H1 (cell line): ENCODE data around the gene NRXN3. TPM values are rescaled to one million over a fixed set of nuclear protein-coding genes. Genes with fewer than 3 reads are reported as not detected.

Source experiments
- CTCF ChIA-PET: fragments of 300-600 bp; sonication (Branson Sonifier 250); formaldehyde crosslinking; loops from one replicate; lab custom pipeline; 2021; ENCODE audit not compliant: partially characterized antibody; lab: Charles Lee
- POLR2A ChIA-PET: fragments of 300-600 bp; sonication (Branson Sonifier 250); formaldehyde crosslinking; loops from one replicate; lab custom pipeline; 2021; ENCODE audit warnings: inconsistent platforms; ENCODE audit not compliant: partially characterized antibody; lab: Charles Lee
- DNase-seq, 2 experiments: peaks; one replicate each; pipeline versions ENCODE4 v3.0.0 to v3.0.0-alpha.2; 2010 to 2022; ENCODE audit warnings: low spot score in 2 of 2, low read depth in 1 of 2, mixed read lengths in 1 of 2
- FAIRE-seq: peaks from 2 replicates; lab custom pipeline; 2011; peaks lifted over from hg19 to GRCh38; lab: Jason Lieb, UNC
- H2AFZ ChIP-seq: 2 replicates; pipeline ENCODE4 v1.8.1; 2012; ENCODE audit warnings: low read length, inconsistent platforms
- H2AK5ac ChIP-seq: 2 replicates; pipeline ENCODE4 v1.6.1; 2013; ENCODE audit warnings: low read depth, low read length
- H2BK120ac ChIP-seq: replicated peaks from 2 replicates; pipeline ENCODE3; 2013; ENCODE audit warnings: low read depth, low read length, inconsistent platforms
- H2BK12ac ChIP-seq: 2 replicates; pipeline ENCODE4 v1.6.1; 2013; ENCODE audit warnings: low read depth, low read length
- H2BK15ac ChIP-seq: 2 replicates; pipeline ENCODE4 v1.6.1; 2013; ENCODE audit warnings: low read length
- H2BK20ac ChIP-seq: 2 replicates; pipeline ENCODE4 v1.6.1; 2013; ENCODE audit warnings: low read length
- H2BK5ac ChIP-seq: 2 replicates; pipeline ENCODE4 v1.6.1; 2013; ENCODE audit warnings: low read depth, low read length
- H3K14ac ChIP-seq: 2 replicates; pipeline ENCODE4 v1.6.1; 2013; ENCODE audit warnings: inconsistent platforms; ENCODE audit not compliant: insufficient read length
- H3K18ac ChIP-seq: 2 replicates; pipeline ENCODE4 v1.6.1; 2013; ENCODE audit warnings: low read length; ENCODE audit errors: extremely low read depth
- H3K23ac ChIP-seq: 2 replicates; pipeline ENCODE4 v1.6.1; 2013; ENCODE audit warnings: inconsistent platforms; ENCODE audit not compliant: insufficient read length
- H3K23me2 ChIP-seq: 2 replicates; pipeline ENCODE4 v1.6.1; 2013; ENCODE audit warnings: low read depth, low read length
- H3K27ac ChIP-seq: 2 replicates; pipeline ENCODE4 v1.6.1; 2011; ENCODE audit warnings: low read depth, low read length, inconsistent platforms
- H3K27me3 ChIP-seq, 4 experiments: replicated peaks in 1 of 4; 1 replicate in 1 of 4; 2 replicates in 3 of 4; pipeline versions ENCODE4 v1.6.1 to v1.8.1; 2011 to 2013; ENCODE audit warnings: low read length in 3 of 4, mild to moderate bottlenecking in 3 of 4, inconsistent platforms in 2 of 4, mixed read lengths in 2 of 4, moderate library complexity in 1 of 4; ENCODE audit not compliant: control insufficient read depth in 3 of 4, insufficient read depth in 3 of 4; ENCODE audit errors: extremely low read depth in 1 of 4
- H3K36me3 ChIP-seq, 4 experiments: 2 replicates each; pipeline versions ENCODE4 v1.6.1 to v1.8.1; 2011 to 2013; ENCODE audit warnings: mild to moderate bottlenecking in 4 of 4, low read length in 3 of 4, moderate library complexity in 2 of 4, control low read depth in 1 of 4, inconsistent platforms in 1 of 4; ENCODE audit not compliant: insufficient read depth in 4 of 4, control insufficient read depth in 2 of 4
- H3K4ac ChIP-seq: replicated peaks from 2 replicates; pipeline ENCODE3; 2013; ENCODE audit warnings: low read length, low read depth, mixed read lengths, inconsistent platforms; ENCODE audit not compliant: insufficient read length
- H3K4me1 ChIP-seq, 4 experiments: replicated peaks in 1 of 4; 1 replicate in 1 of 4; 2 replicates in 3 of 4; pipeline versions ENCODE4 v1.6.1 to v1.8.1; 2011 to 2013; ENCODE audit warnings: low read length in 3 of 4, inconsistent platforms in 2 of 4, mixed read lengths in 1 of 4; ENCODE audit not compliant: insufficient read depth in 4 of 4, control insufficient read depth in 3 of 4
- H3K4me2 ChIP-seq, 2 experiments: 2 replicates each; pipeline versions ENCODE4 v1.6.1 to v1.8.1; 2011 to 2013; ENCODE audit warnings: low read depth in 2 of 2, low read length in 2 of 2, control low read depth in 1 of 2, inconsistent platforms in 1 of 2, mild to moderate bottlenecking in 1 of 2; ENCODE audit not compliant: insufficient read depth in 1 of 2
- H3K4me3 ChIP-seq, 4 experiments: fragments of 200-600, 300-600 bp in 1 of 4; sonication (generic), shearing (Covaris generic), sonication (Bioruptor Twin) in 1 of 4; 2 replicates each; pipeline versions ENCODE4 v1.5.1 to v1.8.1; 2011 to 2016; ENCODE audit warnings: low read length in 4 of 4, low read depth in 3 of 4, control low read depth in 2 of 4, inconsistent platforms in 2 of 4, mild to moderate bottlenecking in 2 of 4, mixed read lengths in 1 of 4, moderate library complexity in 1 of 4; ENCODE audit not compliant: insufficient read depth in 2 of 4; ENCODE audit errors: extremely low read depth in 1 of 4
- H3K56ac ChIP-seq: replicated peaks from 2 replicates; pipeline ENCODE3; 2013; ENCODE audit warnings: low read depth, mild to moderate bottlenecking, mixed read lengths, low read length, inconsistent platforms; ENCODE audit not compliant: insufficient read length
- H3K79me1 ChIP-seq: 2 replicates; pipeline ENCODE4 v1.6.1; 2013; ENCODE audit warnings: low read depth, low read length, control low read depth
- H3K79me2 ChIP-seq, 2 experiments: 2 replicates each; pipeline versions ENCODE4 v1.6.1 to v1.8.1; 2012 to 2013; ENCODE audit warnings: low read length in 2 of 2, mild to moderate bottlenecking in 2 of 2, inconsistent platforms in 1 of 2; ENCODE audit not compliant: insufficient read depth in 2 of 2, control insufficient read depth in 1 of 2
- H3K9ac ChIP-seq, 4 experiments: replicated peaks in 1 of 4; 1 replicate in 1 of 4; 2 replicates in 3 of 4; pipeline versions ENCODE4 v1.6.1 to v1.8.1; 2011 to 2013; ENCODE audit warnings: low read depth in 3 of 4, low read length in 3 of 4, control low read depth in 2 of 4, mild to moderate bottlenecking in 2 of 4, moderate library complexity in 2 of 4, inconsistent platforms in 1 of 4; ENCODE audit errors: extremely low read depth in 1 of 4
- H3K9me3 ChIP-seq, 2 experiments: 2 replicates each; pipeline versions ENCODE4 v1.6.1 to v1.8.1; 2012 to 2013; ENCODE audit warnings: mild to moderate bottlenecking in 2 of 2, moderate library complexity in 2 of 2, control low read depth in 1 of 2, inconsistent platforms in 1 of 2, low read depth in 1 of 2, low read length in 1 of 2, mixed read lengths in 1 of 2; ENCODE audit not compliant: insufficient read depth in 2 of 2
- H4K20me1 ChIP-seq, 2 experiments: replicated peaks in 1 of 2; 2 replicates each; pipeline versions ENCODE3 to v1.8.1; 2011 to 2013; ENCODE audit warnings: inconsistent platforms in 2 of 2, low read length in 2 of 2, mild to moderate bottlenecking in 1 of 2; ENCODE audit not compliant: insufficient read depth in 2 of 2, control insufficient read depth in 1 of 2
- H4K5ac ChIP-seq: 2 replicates; pipeline ENCODE4 v1.6.1; 2013; ENCODE audit warnings: low read length, low read depth, mixed read lengths, inconsistent platforms; ENCODE audit not compliant: insufficient read length
- H4K8ac ChIP-seq: 2 replicates; pipeline ENCODE4 v1.8.0; 2013; ENCODE audit warnings: mild to moderate bottlenecking, moderate library complexity, low read length, inconsistent platforms; ENCODE audit not compliant: insufficient read depth; ENCODE audit errors: extremely low read depth
- H4K91ac ChIP-seq: replicated peaks from 2 replicates; pipeline ENCODE3; 2013; ENCODE audit warnings: low read length, mixed read lengths, inconsistent platforms; ENCODE audit not compliant: insufficient read length
- CBX8 ChIP-seq: fragments of 300-800, 300-1000 bp; sonication (generic); IDR thresholded peaks from 2 replicates; pipeline ENCODE4 v1.7.1; 2016; ENCODE audit warnings: low read depth, low read length, borderline replicate concordance
- CREB1 ChIP-seq: IDR thresholded peaks from 2 replicates; pipeline ENCODE4 v1.6.1; 2012; ENCODE audit warnings: inconsistent platforms
- JUN ChIP-seq: IDR thresholded peaks from 2 replicates; pipeline ENCODE4 v1.6.1; 2011; ENCODE audit warnings: low read depth, mild to moderate bottlenecking, improper control_type of control experiment, low read length
- TBP ChIP-seq: IDR thresholded peaks from 2 replicates; pipeline ENCODE4 v1.6.1; 2011; ENCODE audit warnings: low read depth, low read length, improper control_type of control experiment
- WGBS, 2 experiments: shearing (Covaris generic) in 1 of 2; methylation state at CpG; one replicate each; pipeline versions ENCODE4 v1.1.6 to v1.1.7; 2013 to 2015; ENCODE audit warnings: low lambda C conversion rate in 2 of 2, mixed read lengths in 2 of 2, inconsistent platforms in 1 of 2, low coverage in 1 of 2, missing lambda C conversion rate in 1 of 2; ENCODE audit not compliant: insufficient replicate concordance in 2 of 2, insufficient coverage in 1 of 2, insufficient read length in 1 of 2; ENCODE audit errors: extremely low coverage in 1 of 2, missing lambda C conversion rate in 1 of 2; 5-methylcytosine and 5-hydroxymethylcytosine counted together
- polyA plus RNA-seq, 7 experiments: library from polyadenylated mRNA; depleted of rRNA in 3 of 7; stranded (reverse) in 5 of 7; unstranded in 2 of 7; fragments of >200 nt in 5 of 7; fragments of 200-250 nt in 2 of 7; gene quantifications; 1 replicate in 5 of 7; 2 replicates in 1 of 7; 4 replicates in 1 of 7; pipeline versions ENCODE4 v1.2.1 to v1.2.3, GENCODE V29; 2011 to 2013; ENCODE audit warnings: missing spikeins in 2 of 7, mixed read lengths in 2 of 7
- total RNA-seq: library from RNA; stranded (reverse); fragmentation: NEBNext Ultra II Directional; extraction: Animal tissue kit (Norgen Biotek cat#: 25700); gene quantifications from 2 replicates; pipeline ENCODE4 v1.2.1, GENCODE V29; 2021
- TF ChIP-seq, protein P1 (sequence below): IDR thresholded peaks from 2 replicates; pipeline ENCODE4 v1.6.1; 2012; ENCODE audit warnings: inconsistent platforms

NRXN3 gene
- total and polyA plus RNA-seq, 2 of the 8 experiments (the other 6 are each of a cell fraction or from before 2014, with no cell fraction given), result 2.6 to 4.1 TPM

DNA sequence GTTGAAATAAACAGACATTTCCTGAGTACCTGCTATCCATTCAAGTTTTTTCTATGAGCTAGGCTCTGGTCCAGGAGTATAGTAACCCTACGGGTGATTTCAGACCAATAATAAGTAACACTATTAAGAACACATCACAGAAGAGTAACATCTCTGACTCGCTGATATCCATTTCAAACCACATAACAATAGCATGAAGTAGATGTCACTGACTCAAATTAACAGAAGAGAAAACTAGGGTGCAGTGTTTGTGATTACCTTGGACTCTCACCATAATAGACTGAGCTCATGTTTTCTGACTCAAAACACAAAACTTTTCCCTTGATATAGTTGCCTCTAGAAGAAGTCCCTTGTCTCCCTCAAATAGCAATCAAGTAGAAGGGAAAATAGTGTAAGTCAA, 1618.2 kb downstream of the NRXN3 start:
- Histone ChIP-seq H3K18ac (no peak overlapping the region), H3K4me2 (no peak overlapping the region), H2AK5ac (no peak overlapping the region), H3K9ac (no peak overlapping the region), H2BK5ac (no peak overlapping the region), H4K5ac (no peak overlapping the region), H3K14ac (no peak overlapping the region), H2BK20ac (no peak overlapping the region), H3K79me1 (no peaks in the 10 kb centered on the region), H3K27me3 (peaks cover 0 to 1% (median 0%) of the 10 kb centered on the region in 4 experiments; a peak in 1 of 7 replicates), H4K8ac (no peak overlapping the region), H3K4me3 (no peak overlapping the region), H2AFZ (no peak overlapping the region), H3K4ac (no peak overlapping the region), H4K20me1 (no peaks in the 10 kb centered on the region), H2BK12ac (no peak overlapping the region), H2BK15ac (no peak overlapping the region), H3K9me3 (no peaks in the 10 kb centered on the region), H3K23me2 (no peaks in the 10 kb centered on the region), H3K23ac (no peak overlapping the region), H2BK120ac (no peak overlapping the region), H4K91ac (no peak overlapping the region), H3K27ac (no peak overlapping the region), H3K56ac (no peak overlapping the region), H3K4me1 (no peaks in the 10 kb centered on the region; a peak in 1 of 7 replicates), H3K36me3 (no peaks in the 10 kb centered on the region; a peak in 1 of 8 replicates), H3K79me2 (no peaks in the 10 kb centered on the region)
- WGBS, 2 experiments, result 100% methylated on average over 2 of the region's 2 CpGs; no CpG with 5 or more reads in 1 of the 2 experiments
- FAIRE-seq (no peak), DNase-seq (no peak)
- POLR2A ChIA-PET, result no interaction called here
- TF ChIP-seq JUN, result no peak
- TF ChIP-seq TBP, result no peak
- TF ChIP-seq, protein P1, sequence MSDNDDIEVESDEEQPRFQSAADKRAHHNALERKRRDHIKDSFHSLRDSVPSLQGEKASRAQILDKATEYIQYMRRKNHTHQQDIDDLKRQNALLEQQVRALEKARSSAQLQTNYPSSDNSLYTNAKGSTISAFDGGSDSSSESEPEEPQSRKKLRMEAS, result no peak
- TF ChIP-seq CREB1, result no peak
- no peak for TF ChIP-seq CBX8
- CTCF ChIA-PET, result interaction anchor here (0.7 to 0.8 kb wide), 2 partner anchors 9 to 701 kb away, joined by 3 to 4 read pairs; no protein-coding TSS in a partner anchor
